Amygdala (tissue), 56 donors: Measurements from ENCODE around the gene CFAP20DC.
"Not testable (repeated sequence)": the region's sequence is repeated elsewhere in the genome, so short reads cannot be mapped to it uniquely, and the experiment has no call there.

Source experiments
- DNase-seq, 56 donors: peaks; one replicate each; lab custom pipeline; 2025; lab: John Stamatoyannopoulos, UW

CFAP20DC gene

DNA sequence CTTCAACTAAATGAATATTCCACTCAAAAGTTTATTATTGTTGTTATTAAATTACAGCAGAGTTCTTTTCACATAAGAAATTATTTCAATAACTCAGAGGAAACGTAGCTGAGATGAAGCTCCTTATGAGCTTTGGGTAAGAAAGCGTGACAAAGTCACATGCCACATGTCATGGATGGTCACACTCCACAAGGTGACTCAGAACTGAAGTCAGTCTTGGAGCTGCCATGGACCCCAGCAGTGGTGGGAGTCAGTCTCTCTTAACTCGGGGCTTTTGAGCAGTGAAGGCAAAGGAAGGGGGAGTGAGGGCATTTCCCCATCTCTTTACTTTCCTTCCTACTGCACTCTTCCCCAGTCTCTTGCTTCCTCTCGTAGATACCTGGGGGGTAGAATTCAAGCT is 295.8 kb downstream of the CFAP20DC start:
- no peak for DNase-seq

DNA sequence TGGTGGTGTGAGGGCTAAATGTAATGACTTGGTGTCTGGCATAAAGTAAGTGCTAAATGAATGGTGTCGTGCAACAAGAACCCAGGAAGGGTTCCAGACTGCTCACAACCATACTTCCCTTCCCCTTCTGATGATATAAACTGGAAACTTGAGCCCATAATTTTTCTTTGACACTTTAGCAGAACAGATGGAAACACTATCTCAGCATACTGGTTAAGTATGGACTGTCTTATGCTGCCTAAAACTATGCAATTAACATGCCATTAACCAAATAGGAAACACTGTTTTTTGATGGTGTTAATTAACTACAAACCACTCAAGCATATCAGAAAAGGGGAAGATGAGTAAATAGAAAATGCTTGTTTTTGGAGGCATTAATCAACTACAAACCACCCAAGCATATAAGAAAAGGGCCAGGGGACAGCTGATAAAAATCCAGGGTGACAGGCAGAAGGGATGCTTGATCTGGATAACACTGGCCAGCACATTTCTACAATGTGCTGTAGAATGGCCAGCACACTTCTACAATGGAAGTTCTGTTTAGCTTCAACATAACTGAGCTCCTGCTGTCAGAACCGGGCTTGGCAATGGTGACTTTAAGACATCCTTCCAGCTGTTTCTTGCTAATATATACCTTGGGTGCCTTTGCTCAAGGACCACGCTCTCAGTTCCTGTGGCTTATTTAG is 297.8 kb downstream of the CFAP20DC start:
- no peak for DNase-seq

GRCh38 chr3:58751235-58751634 is 298.6 kb downstream of the CFAP20DC start:
- no peak for DNase-seq

GRCh38 chr3:58749948-58750347 is 299.9 kb downstream of the CFAP20DC start:
- no peak for DNase-seq

DNA sequence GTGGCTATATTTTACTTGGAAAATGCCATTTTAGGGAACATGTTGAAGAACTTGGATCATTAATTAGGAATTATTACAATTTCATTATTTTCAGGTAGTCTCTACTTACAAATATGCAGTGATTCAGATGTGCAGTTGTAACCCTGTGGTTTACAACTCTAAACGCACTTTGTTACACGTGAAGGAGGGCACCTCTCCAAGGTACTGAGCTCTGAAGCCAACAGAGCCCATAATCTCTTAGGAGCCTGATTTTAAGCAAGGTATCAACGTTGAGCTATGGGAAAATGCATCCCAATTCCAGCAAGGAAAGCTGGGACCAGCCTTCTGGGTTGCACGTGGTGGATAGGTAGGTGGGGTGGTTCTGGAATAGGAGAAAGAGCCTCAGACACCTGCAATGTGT is 301.8 kb downstream of the CFAP20DC start:
- no peak for DNase-seq

DNA sequence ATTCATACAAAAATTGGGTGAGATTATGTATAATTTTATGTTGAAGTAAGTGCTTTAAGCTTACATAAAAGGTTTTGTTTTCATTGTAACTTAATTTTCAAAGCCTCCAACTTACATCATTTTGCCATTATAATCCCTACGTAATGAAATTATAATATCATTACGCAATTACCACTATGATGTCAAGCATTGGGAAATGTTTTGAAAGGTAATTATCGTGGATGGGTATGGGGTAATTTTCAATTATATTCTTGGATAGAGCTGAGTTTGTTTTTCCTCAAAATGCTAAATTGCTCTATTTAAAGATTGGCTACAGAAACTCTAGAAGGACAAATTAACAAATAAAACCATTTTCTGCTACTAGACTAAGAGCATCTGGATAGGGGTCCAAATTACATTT is 303.1 kb downstream of the CFAP20DC start:
- no peak for DNase-seq

DNA sequence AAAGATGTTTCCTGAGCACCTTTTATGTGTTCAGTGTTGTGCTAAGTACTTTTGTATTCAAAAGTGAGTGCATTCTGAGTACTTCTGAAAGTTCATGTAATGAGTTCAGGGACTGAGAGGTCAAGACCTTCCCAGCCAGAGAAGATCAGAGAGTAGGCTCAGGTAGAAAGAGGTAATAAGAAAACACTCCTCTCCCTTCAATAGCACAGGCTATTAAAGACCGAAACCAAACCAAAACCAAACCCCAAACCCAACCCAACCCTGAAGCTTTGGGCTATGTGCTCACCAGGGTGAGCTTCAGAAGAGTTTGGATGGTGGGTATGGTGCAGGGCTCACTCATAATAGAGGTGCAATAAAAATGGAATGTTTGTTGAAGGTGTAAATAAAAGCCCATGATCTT is 306.5 kb downstream of the CFAP20DC start:
- no peak for DNase-seq

GRCh38 chr3:58742239-58742638 is 307.6 kb downstream of the CFAP20DC start:
- DNase-seq, result no peak

DNA sequence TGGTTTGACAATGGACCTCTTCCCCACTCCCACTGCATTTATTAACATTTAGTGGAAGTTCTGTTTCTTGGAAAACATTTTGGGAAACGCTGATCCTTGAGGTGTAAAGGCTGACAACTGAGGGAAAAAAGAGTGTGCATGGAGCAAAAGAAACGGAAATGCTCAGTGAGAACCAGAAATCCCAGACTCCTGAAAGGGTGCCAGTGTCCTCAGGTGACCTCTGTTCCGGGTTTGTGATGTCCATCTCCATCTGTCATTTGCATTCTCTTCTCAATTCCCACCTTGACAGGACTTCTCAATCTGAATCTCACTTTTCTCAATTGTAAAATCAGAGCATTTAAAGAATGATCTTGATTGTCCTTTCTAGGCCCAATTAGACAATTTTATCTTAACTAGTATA is 312.2 kb downstream of the CFAP20DC start:
- DNase-seq, result no peak

- no peak for DNase-seq
These were observed 318.2 kb downstream of the CFAP20DC start for GRCh38 chr3:58731673-58732072.

DNA sequence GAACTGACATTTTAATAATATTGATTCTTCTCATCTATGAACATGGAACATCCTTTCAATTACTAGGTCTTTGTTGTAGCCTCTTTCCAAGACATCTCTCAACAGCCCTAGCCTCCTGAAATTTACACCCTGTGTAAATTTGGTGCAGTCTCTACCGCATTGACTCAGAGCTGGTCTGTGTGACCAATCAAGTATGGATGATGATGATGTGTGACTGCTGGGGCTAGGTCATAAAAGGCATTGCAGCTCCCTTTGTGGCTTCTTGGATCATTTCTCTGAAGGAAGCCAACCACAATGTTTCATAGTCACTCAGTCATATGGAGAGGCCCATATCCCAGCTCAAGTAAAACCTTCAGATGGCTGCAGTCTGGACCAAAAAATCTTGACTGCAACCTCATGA is 321.1 kb downstream of the CFAP20DC start:
- no peak for DNase-seq

DNA sequence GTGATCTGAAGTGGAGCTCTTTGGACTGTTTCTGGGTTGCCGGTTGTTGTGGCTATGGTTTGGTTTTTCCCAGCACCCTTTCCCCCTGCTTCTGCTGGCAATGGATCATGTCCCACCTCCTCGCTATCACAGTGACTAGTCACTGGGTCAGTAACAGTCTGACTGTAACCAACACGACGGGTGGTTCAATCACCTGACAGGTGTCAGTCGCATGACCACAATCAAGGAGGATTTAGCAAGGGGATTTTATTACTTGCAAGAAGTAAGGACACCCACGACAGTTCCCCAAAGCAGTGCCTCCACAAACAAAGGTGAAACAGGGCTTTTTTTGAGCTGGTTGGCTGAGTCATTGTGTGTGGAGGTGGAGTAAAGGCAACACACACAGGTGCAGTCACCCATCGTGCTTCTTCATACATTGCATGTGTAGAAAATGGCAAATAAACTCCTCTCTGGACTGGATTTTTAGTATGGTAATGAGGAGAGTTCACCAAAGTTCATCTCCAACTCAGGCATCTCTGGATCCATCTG is 324.4 kb downstream of the CFAP20DC start:
- DNase-seq, result no peak

- no peak for DNase-seq
These were observed 325.5 kb downstream of the CFAP20DC start for GRCh38 chr3:58724336-58724735.

GRCh38 chr3:58723173-58723572 is 326.7 kb downstream of the CFAP20DC start:
- no peak for DNase-seq

GRCh38 chr3:58722561-58722960 is 327.3 kb downstream of the CFAP20DC start:
- no peak for DNase-seq

DNA sequence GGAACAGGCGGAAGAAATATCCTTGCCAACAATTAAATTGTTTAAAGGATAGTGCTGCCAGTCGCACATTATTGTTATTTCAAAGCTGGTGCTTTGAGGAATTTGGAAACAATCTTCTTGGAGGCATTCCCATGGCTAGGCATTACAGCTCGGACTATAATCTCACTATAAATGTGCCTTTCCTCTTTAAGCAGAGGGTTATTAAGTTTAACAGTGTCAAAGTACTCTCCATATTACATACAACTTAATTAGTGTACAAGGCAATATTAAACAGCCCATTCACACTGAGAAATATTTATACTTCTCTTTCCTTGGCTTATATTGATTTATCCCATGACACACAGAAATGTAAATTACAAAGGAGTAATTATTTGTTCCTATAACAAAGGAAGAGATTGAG is 329.3 kb downstream of the CFAP20DC start:
- DNase-seq, result no peak

- DNase-seq, result no peak
These were observed 330.1 kb downstream of the CFAP20DC start for GRCh38 chr3:58719684-58720083.

GRCh38 chr3:58713715-58714401 is 336.0 kb downstream of the CFAP20DC start:
- DNase-seq, result no peak

DNA sequence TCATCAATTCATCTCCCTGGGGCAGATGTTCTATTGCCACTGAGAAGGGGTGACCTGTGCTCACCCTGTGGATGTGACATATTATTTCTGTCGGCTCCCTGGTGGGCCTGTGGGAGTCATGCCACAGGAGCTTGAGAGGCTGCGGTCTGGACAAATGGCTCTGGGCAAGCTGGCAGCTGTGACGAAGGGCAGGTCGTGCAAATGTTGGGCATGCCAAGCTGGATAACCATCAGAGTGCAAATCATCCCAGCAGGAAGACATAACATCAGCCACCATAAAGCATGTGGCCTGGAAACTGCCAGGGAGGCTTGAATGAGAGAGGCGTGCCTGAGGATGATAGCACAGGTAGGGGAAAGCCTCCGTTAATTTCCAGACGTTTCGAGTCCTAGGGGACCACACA is 338.0 kb downstream of the CFAP20DC start:
- no peak for DNase-seq

- DNase-seq, result not testable (repeated sequence)
These were observed 340.8 kb downstream of the CFAP20DC start for GRCh38 chr3:58708983-58709382.

DNA sequence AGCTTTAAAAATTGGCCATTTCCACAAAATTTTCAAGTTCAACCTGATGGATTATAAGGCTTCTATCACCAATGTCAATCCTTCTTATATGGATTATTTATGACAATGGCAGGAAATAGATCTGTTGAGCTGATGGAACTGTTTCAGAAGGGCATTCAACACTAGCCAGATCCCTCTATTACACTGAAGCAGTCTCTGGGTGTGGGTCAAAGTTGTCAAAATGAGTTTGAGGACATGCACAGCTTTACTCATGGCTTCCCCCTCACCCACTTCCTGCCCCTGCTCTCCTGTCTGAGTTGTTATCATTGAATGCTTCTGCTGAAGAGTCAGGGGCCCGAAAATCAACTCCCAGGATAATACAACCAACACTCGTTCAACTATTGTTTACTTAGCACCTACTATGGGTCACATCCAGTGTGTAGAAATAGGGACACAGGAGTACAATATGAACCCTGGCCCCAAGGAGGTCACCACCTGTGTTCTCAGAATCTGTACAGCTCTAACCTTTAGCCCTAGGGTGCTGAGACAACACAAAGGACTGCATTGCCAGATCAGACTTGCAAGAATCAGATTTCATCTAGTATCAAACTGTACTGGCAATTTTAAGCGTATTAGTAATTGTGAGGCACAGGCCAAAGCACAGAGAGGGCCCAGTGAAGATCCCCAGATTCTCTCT is 341.6 kb downstream of the CFAP20DC start:
- no peak for DNase-seq
